HPDE6-E6E7 (cell line): ENCODE data around the gene SEPTIN1.
"Not testable (repeated sequence)": the region's sequence is repeated elsewhere in the genome, so short reads cannot be mapped to it uniquely, and the experiment has no call there.

Experiments used
- DNase-seq: peaks from one replicate; pipeline ENCODE4 v3.0.0; 2011; ENCODE audit warnings: missing footprints; ENCODE audit errors: extremely low spot score

SEPTIN1 gene

GRCh38 chr16:30401768-30402425, 19.5 kb upstream of the SEPTIN1 start:
- DNase-seq, result no peak

- no peak for DNase-seq
Observed at GRCh38 chr16:30399435-30400186, 17.2 kb upstream of the SEPTIN1 start.

GRCh38 chr16:30398661-30399434, 16.5 kb upstream of the SEPTIN1 start:
- DNase-seq, result no peak

- DNase-seq, result no peak
Observed at GRCh38 chr16:30397776-30398660, 15.7 kb upstream of the SEPTIN1 start.

- DNase-seq, result no peak
Observed at GRCh38 chr16:30397056-30397455, 14.7 kb upstream of the SEPTIN1 start.

GRCh38 chr16:30396627-30397026, 14.3 kb upstream of the SEPTIN1 start:
- not testable (repeated sequence) for DNase-seq

- no peak for DNase-seq
Observed at GRCh38 chr16:30395992-30396585, 13.7 kb upstream of the SEPTIN1 start.

- DNase-seq, result no peak
Observed at GRCh38 chr16:30395155-30395991, 13.0 kb upstream of the SEPTIN1 start, which contains the start of gene ZNF48. Gene ZNF48 (plus strand): TSS chr16:30395420. CDS start chr16:30395795, 375 bp downstream.

GRCh38 chr16:30394592-30395154, 12.3 kb upstream of the SEPTIN1 start:
- DNase-seq, result no peak

GRCh38 chr16:30383521-30383920, 1.2 kb upstream of the SEPTIN1 start:
- DNase-seq, result no peak

GRCh38 chr16:30381291-30382041, 895 bp downstream of the SEPTIN1 start:
- no peak for DNase-seq

GRCh38 chr16:30380803-30381208, 1.6 kb downstream of the SEPTIN1 start:
- DNase-seq, result no peak

GRCh38 chr16:30380072-30380802, 2.1 kb downstream of the SEPTIN1 start:
- DNase-seq, result no peak

GRCh38 chr16:30379158-30379783, 3.1 kb downstream of the SEPTIN1 start:
- no peak for DNase-seq

GRCh38 chr16:30378236-30379157, 3.9 kb downstream of the SEPTIN1 start:
- DNase-seq, result peak; percentile 94

GRCh38 chr16:30377812-30378235, 4.5 kb downstream of the SEPTIN1 start:
- DNase-seq, result peak; percentile 58
